Body of pancreas (tissue), 4 donors: ENCODE measurements around the gene SOX6. TPM values are rescaled to one million over a fixed set of nuclear protein-coding genes. Genes with fewer than 3 reads are reported as not detected.

Source experiments
- ATAC-seq: fragments of 150-250 bp; one replicate; pipeline ENCODE4 v1.9.1; 2016
- DNase-seq, 4 donors: peaks; one replicate each; pipeline ENCODE4 v3.0.0-alpha.2; 2019
- H3K27ac ChIP-seq, 4 donors: fragments of 200-600 bp; sonication (generic); 1 replicate in 3 of 4; 2 replicates in 1 of 4; pipeline versions ENCODE4 v1.5.1 to v1.6.1; 2016 to 2019; ENCODE audit warnings: mild to moderate bottlenecking in 1 of 4, mixed read lengths in 1 of 4, moderate library complexity in 1 of 4
- H3K27me3 ChIP-seq, 2 donors: fragments of 200-600 bp; sonication (generic); one replicate each; pipeline ENCODE4 v1.6.0; 2016; ENCODE audit warnings: mild to moderate bottlenecking in 1 of 2
- H3K36me3 ChIP-seq, 2 donors: fragments of 200-600 bp; sonication (generic); replicated peaks in 1 of 2; 2 replicates each; pipeline ENCODE4 v1.5.1; 2016; ENCODE audit warnings: low read depth in 2 of 2; ENCODE audit not compliant: insufficient read depth in 1 of 2
- H3K4me1 ChIP-seq: fragments of 200-600 bp; sonication (generic); one replicate; pipeline ENCODE4 v1.6.0; 2016
- H3K4me3 ChIP-seq, 2 donors: fragments of 200-600 bp; sonication (generic); 1 replicate in 1 of 2; 2 replicates in 1 of 2; pipeline ENCODE4 v1.5.1; 2016 to 2019
- H3K9me3 ChIP-seq, 3 donors: fragments of 200-600 bp; sonication (generic); 1 replicate in 2 of 3; 2 replicates in 1 of 3; pipeline ENCODE4 v1.5.1; 2016
- POLR2A ChIP-seq, 3 donors: fragments of 450-650 bp; IDR thresholded peaks; one replicate each; pipeline ENCODE4 v1.6.1; 2016; ENCODE audit warnings: antibody characterized with exemption in 3 of 3, mild to moderate bottlenecking in 2 of 3
- WGBS, 2 donors: methylation state at CpG; one replicate each; pipeline ENCODE4 v1.1.5; 2017; 5-methylcytosine and 5-hydroxymethylcytosine counted together
- intact Hi-C: fragments of 100-400 bp; cut with DNase I; formaldehyde crosslinking; loops from one replicate; pipeline ENCODE4 v1.15.1; 2023
- total RNA-seq, 2 donors: library from RNA; depleted of rRNA; stranded (reverse); fragments of >200 nt; gene quantifications; one replicate each; pipeline ENCODE4 v1.1.0, GENCODE V29; 2016
- TF ChIP-seq, protein P1 (sequence below), 7 experiments: fragments of 450-650 bp in 4 of 7; fragments of 200-600 bp in 3 of 7; sonication (generic) in 3 of 7; IDR thresholded peaks; one replicate each; pipeline ENCODE4 v1.5.1; 2016 to 2019; ENCODE audit warnings: antibody characterized with exemption in 7 of 7

Gene SOX6
- total RNA-seq, 2 donors from 2014 or later = 21.4 to 23.6 TPM

DNA sequence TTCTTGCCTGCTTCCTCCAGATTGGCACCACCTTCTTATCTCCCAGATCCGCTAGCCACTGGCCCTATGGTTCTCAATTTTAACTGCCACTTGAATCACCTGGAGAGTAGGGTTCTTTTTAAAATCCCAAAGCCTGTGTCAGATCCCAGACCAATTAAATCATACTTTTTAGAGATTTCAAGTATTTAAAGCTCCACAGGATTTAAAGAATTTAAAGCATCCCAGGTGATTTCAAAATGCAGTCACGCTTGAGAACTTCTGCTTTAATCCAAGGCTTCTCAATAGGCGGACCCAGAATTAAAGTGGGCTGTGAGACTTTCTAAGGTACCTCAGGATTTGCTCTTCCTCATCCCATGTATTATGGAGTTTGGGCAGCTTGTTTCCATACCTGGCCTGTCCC, 400.0 kb downstream of the SOX6 start:
- ATAC-seq = no peak
- TF ChIP-seq POLR2A (IDR thresholded peaks at IDR 0.05) = no peak
- TF ChIP-seq, protein P1, sequence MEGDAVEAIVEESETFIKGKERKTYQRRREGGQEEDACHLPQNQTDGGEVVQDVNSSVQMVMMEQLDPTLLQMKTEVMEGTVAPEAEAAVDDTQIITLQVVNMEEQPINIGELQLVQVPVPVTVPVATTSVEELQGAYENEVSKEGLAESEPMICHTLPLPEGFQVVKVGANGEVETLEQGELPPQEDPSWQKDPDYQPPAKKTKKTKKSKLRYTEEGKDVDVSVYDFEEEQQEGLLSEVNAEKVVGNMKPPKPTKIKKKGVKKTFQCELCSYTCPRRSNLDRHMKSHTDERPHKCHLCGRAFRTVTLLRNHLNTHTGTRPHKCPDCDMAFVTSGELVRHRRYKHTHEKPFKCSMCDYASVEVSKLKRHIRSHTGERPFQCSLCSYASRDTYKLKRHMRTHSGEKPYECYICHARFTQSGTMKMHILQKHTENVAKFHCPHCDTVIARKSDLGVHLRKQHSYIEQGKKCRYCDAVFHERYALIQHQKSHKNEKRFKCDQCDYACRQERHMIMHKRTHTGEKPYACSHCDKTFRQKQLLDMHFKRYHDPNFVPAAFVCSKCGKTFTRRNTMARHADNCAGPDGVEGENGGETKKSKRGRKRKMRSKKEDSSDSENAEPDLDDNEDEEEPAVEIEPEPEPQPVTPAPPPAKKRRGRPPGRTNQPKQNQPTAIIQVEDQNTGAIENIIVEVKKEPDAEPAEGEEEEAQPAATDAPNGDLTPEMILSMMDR (IDR thresholded peaks at IDR 0.05) = no peak
- DNase-seq = no peak
- Histone ChIP-seq H3K27ac (no peak overlapping the region), H3K27me3 (no peaks in the 10 kb centered on the region), H3K4me1 (no peaks in the 10 kb centered on the region), H3K4me3 (no peak overlapping the region), H3K36me3 (no peaks in the 10 kb centered on the region), H3K9me3 (no peaks in the 10 kb centered on the region)
- WGBS, 2 donors = 94 to 95% methylated on average over 3 of the region's 3 CpGs
- intact Hi-C loops = no loop called here

DNA sequence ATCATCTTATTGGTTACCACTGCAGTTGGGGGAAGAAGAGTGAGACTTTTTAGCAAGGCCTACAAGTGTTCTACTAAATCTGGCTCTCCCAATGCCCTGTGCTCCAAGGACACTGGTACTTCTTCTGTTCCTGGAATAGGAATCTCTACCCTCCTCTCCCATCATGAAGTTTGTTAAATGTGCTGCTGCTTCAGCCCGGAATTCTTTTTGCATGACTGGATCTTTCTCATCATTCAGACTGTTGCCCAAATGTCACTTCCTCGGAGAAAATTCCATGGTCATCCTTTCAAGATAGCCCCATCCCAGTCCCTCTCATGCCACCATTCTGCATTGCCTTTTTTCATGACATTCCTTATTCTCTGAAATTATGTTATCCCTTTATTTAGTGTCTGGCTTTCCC, 400.8 kb downstream of the SOX6 start:
- TF ChIP-seq, protein P1 (IDR thresholded peaks at IDR 0.05) = no peak
- no peak for TF ChIP-seq POLR2A (IDR thresholded peaks at IDR 0.05)
- H3K4me1 ChIP-seq = no peaks in the 10 kb centered on the region
- H3K36me3 ChIP-seq = no peaks in the 10 kb centered on the region
- no peaks in the 10 kb centered on the region for H3K27me3 ChIP-seq
- H3K9me3 ChIP-seq = no peaks in the 10 kb centered on the region
- ATAC-seq (no peak), DNase-seq (no peak)
- H3K27ac ChIP-seq = no peak overlapping the region
- H3K4me3 ChIP-seq = no peak overlapping the region
- intact Hi-C loops = no loop called here
- WGBS, 2 donors = 78 to 90% methylated on average over 2 of the region's 2 CpGs

DNA sequence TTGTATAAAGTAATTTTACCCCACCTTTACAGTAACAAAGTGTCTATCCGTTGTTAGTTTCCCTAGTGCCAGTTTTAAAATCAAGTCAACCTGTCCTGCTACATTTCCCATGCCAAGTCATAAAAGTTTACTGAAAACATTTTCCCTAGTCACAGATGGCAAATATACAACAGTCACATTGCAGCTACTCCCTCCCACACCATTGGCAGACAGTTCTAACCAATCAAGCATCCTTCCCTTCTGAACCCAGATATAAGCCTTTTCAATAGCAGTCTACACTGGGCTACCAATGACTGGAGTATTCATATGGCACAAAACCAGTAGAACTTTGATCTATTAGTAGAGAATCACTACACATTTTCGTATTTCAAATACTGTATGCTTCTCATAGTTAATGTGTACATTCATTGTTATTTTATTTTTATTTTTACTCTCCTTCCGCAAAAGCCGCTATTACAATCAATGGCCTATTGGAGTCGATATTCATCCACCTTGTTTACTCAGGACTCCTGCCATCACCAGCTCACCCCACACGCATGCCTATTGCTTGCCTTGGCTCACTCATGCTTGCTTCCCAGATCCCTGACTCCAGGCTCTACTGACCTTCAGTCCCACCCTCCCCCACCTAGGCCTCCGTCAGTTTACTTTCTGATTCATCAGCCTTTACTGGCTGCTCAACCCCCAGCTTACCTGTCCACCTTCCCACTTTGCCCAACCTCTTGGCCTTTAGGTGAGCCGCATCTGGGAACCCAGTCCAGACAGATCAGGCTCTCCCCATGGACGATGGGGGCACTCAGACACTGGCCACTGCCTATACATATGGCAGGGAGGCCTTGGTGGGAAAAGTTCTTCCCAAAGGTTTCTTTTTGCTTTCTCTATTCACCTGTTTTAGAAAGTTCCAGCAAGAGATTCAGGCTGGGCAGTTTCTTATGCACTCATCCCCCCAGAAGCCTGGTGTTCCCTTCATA, 408.4 kb downstream of the SOX6 start:
- Histone ChIP-seq H3K27ac (no peak overlapping the region), H3K9me3 (no peaks in the 10 kb centered on the region), H3K36me3 (no peaks in the 10 kb centered on the region), H3K4me1 (no peaks in the 10 kb centered on the region), H3K4me3 (no peak overlapping the region), H3K27me3 (no peaks in the 10 kb centered on the region)
- WGBS, 2 donors = 83 to 85% methylated on average over 9 of the region's 9 CpGs
- DNase-seq (peak in 3 of 4 donors; percentile 11 to 72 (median 42)), ATAC-seq (peak; percentile 56)
- TF ChIP-seq POLR2A (IDR thresholded peaks at IDR 0.05) = no peak
- TF ChIP-seq, protein P1 (IDR thresholded peaks at IDR 0.05) = no peak
- intact Hi-C loops = no loop called here

DNA sequence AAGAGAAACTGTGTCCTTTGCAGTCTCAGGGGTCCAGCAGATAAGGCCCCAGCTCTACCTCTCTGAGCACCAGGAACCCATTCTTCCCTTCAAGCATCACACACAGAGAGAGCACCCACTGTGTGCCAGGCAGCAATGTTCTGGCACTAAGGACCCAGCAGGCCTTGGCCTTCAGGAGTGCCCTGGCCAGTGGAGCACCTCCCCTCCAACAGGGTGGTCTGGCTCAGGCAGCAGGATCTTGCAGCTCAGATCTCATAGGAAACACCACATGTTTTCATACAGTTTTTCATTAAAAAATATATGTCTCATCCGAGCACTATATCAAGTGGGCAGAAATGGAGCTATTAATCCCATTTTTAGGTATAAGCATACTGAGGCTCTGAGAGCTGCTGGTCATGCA, 410.6 kb downstream of the SOX6 start:
- H3K9me3 ChIP-seq = no peaks in the 10 kb centered on the region
- H3K4me1 ChIP-seq = no peaks in the 10 kb centered on the region
- ATAC-seq (no peak), DNase-seq (no peak)
- no peak overlapping the region for H3K4me3 ChIP-seq
- H3K36me3 ChIP-seq = no peaks in the 10 kb centered on the region
- no peaks in the 10 kb centered on the region for H3K27me3 ChIP-seq
- TF ChIP-seq POLR2A (IDR thresholded peaks at IDR 0.05) = no peak
- TF ChIP-seq, protein P1 (IDR thresholded peaks at IDR 0.05) = no peak
- intact Hi-C loops = no loop called here
- 90% methylated on average over 1 of the region's 1 CpG for WGBS, 2 donors
- H3K27ac ChIP-seq = no peak overlapping the region

DNA sequence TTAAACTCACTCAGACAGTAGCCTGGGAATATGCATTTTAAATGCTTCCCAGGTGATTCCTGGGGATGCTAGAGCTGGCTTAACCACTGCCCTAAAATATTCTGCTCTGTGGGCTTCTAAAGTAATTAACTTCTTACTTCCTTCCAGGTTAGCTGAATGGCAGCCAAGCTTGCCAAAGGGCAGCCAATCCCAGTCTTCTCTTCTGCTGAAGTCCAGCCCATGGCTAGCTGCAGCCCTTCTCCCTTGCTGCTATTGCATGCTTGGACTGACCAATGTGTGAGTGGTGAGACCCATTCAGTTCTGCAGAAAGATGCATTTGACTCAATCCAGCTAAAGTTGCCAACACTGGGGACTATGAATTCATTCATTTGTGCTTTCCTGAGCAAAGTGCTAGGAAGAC, 411.9 kb downstream of the SOX6 start:
- TF ChIP-seq, protein P1 (IDR thresholded peaks at IDR 0.05) = no peak
- TF ChIP-seq POLR2A (IDR thresholded peaks at IDR 0.05) = no peak
- no peak for ATAC-seq
- no peak for DNase-seq

More for the DNA sequence above, 411.9 kb downstream of the SOX6 start:
- Histone ChIP-seq H3K27me3 (no peaks in the 10 kb centered on the region), H3K4me1 (no peaks in the 10 kb centered on the region), H3K27ac (no peak overlapping the region), H3K4me3 (no peak overlapping the region), H3K36me3 (no peaks in the 10 kb centered on the region), H3K9me3 (no peaks in the 10 kb centered on the region)
- intact Hi-C loops = no loop called here
